GM19025 (cell line): Measurements from ENCODE around the gene IFITM1.

Source experiments
- ATAC-seq: cut with Tn5 transposase; IDR thresholded peaks from one replicate; pipeline ENCODE4 v1.9.1; 2021; ENCODE audit warnings: mild to moderate bottlenecking, low read depth, moderate library complexity; ENCODE audit not compliant: unreplicated experiment

Gene IFITM1

DNA sequence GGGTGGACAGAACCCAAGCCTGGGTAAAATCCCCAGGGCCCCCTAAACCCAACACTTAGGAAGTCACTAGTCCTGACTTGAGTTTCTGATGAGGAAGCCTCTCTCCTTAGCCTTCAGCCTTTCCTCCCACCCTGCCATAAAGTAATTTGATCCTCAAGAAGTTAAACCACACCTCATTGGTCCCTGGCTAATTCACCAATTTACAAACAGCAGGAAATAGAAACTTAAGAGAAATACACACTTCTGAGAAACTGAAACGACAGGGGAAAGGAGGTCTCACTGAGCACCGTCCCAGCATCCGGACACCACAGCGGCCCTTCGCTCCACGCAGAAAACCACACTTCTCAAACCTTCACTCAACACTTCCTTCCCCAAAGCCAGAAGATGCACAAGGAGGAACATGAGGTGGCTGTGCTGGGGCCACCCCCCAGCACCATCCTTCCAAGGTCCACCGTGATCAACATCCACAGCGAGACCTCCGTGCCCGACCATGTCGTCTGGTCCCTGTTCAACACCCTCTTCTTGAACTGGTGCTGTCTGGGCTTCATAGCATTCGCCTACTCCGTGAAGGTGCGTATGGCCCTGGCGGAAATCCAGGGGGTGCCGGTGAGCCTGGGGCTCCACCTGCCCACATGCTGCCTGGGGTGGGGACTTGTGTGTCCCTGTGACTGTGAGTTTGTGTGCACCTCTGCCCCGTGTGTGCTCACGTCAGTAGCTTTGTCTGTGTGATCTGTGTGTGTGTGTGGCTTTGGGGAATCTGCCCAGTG is at the start of gene IFITM1:
Gene IFITM1, plus strand, starts transcription at position 254 of the 767 bp plus-strand sequence. Its CDS starts 131 bp downstream, at position 385.
- no peak for ATAC-seq

DNA sequence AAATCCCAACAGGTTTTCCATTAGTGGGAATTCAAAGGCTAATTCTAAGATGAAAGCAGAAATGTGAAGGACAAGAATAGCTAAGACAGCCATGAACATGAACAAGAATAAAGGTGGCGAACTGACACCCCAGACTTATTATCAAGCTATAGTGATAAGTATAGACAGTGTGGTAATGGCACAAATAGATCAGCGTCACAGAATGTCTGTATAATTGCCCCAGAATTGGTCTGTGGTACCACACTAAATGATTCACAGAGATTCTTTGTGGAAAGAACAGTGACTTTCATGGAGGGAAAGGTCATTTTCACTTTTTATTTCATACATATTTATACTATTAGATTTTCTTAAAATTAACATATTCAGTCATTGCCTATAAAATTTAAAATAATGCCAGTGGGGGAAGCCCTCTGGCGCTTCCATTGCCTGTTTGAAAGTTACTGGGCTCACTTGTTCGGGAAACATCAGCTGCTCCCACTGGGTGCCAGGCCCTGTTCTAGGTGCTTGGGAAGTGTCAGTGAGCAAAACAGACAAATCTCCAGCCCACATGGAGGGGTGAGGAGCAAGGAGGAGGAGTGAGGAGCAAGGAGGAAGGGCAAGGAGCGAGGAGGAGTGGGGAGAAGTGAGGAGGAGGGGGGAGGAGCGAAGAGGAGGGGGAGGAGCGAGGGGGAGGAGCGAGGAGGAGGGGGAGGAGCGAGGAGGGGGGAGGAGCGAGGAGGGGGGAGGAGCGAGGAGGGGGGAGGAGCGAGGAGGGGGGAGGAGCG is 47.0 kb upstream of the IFITM1 start:
- no peak for ATAC-seq

DNA sequence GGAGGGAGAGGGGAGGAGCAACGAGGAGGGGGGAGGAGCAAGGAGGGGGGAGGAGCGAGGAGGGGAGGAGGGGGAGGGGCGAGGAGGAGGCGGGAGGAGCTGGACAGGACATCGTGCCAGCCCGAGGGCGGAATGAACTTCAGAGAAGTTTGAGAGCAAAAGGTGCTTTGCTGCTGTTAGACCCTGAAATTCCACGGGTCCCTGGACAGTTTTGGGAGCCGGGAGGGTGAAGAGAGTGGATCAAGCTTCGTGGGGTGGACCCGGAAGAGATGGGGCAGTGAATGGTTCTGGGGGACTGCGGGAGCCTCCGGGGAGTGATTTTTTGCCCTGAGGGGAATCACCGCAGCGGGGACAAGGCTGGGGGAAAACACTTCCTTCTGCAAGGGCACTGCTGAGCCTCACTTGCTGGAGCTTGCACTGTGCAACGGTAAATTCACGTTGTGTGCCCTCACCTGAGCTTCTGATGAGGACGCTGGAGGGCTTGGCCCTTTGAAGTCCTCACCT is 46.3 kb upstream of the IFITM1 start:
- ATAC-seq = no peak

DNA sequence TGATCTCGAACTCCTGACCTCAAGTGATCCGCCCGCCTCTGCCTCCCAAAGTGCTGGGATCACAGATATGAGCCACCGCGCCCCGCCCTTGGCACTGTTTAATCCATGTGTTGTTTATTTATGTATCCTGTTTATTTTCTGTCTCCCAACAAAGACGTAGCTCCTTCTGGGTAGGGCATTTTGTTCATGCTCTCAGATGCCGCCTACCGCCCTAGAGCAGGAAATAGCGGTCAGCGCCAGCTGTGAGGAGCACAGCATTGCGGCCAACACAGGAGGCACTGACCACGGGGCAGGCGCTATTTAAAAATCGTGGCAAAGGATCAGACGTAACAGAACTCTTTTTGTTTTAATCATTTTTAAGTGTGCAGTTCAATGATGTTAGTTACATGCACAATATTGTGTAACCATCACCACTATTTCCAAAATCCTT is 45.1 kb upstream of the IFITM1 start:
- peak; percentile 37 for ATAC-seq

DNA sequence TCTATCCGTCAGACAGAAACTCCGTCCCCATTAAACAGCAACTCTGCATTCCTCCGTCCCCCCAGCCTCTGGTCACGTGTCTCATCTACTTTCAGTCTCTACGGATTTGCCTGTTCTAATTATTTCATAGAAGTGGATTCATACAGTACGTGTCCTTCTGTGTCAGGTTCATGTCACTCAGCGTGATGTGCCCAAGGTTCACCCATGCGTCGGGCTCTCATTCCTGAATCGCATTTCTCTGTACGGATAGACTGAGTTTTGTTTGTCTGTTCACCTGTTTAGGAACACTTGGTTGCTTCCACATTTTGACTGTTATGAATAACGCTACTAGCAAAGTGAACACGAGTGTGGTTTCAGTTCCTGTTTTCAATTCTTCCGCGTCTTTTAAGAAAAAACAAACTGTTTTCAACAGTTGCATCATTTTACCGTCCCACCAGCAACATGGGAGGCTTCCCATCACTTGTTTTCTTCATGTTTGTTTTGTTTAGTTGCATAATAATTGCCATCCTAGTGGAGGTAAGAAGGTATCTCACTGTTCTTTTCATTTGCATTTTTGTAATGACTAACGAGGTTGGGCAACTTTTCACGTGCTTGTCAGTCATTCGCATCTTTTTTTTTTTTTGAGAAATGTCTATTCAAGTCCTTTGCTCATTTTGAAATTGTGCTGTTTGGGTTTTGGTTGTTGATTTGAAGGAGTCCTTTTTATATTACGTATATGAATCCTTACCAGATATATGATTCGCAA is 44.5 kb upstream of the IFITM1 start:
- ATAC-seq = peak; percentile 57

DNA sequence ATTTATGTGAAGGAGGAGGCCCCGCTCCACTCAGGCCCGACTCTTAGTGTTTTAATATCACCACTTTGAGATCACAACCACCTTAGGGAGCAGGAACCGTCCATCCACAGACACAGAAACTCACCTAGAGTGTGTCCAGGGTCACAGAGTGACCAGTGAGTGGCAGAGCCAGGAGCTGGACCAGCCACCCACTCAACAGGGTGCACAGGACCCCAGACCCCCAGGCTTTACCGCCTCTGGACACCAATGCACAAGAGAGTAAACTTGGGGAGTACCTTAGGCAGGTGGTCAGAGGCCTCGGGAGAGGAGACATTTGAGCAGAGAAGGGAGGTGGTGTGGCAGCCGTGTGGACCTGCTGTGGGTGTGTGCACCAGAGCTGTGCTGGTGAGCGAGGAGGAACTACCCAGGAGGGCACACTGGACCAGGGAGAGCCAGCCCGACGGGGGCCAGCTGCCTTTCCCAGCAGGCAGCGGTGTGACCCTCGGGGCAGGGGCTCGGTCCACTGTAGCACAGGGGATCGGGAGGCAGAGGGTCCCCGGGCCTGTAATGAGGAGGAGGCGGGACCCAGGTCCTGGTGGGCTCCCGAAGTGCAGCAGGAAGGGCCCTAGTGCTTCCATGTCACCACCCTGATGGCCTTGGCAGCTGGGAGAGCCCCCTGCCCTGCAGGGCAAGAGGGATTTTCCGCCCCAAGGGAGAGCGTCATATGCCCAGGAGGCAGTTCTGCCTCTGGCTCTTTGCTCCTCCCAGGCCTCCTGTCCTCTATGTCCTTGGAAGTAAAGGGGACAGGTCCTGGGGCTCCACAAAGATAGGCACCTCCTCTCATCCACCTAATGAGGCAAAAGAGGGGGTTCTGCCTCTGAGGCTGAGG is 43.2 kb upstream of the IFITM1 start:
- no peak for ATAC-seq

DNA sequence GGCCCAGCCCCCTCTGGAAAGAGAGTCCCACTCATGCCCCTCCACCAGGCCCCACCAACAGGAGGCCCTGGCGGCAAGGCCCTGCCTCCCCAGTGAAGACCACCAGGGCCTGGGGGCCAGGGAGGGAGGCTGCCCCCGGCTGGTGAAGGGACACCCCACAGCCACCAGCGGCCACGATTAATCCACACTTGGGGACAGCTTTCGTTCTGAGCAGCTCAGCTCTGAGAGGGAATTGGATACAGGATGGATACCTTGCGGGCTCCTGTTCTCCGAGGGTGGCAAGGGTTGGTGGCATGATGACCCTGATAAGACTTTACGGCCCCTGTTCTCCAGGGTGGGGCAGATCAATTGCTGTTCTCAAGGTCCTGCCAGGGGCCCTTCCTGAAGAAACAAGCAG is 42.5 kb upstream of the IFITM1 start:
- no peak for ATAC-seq

DNA sequence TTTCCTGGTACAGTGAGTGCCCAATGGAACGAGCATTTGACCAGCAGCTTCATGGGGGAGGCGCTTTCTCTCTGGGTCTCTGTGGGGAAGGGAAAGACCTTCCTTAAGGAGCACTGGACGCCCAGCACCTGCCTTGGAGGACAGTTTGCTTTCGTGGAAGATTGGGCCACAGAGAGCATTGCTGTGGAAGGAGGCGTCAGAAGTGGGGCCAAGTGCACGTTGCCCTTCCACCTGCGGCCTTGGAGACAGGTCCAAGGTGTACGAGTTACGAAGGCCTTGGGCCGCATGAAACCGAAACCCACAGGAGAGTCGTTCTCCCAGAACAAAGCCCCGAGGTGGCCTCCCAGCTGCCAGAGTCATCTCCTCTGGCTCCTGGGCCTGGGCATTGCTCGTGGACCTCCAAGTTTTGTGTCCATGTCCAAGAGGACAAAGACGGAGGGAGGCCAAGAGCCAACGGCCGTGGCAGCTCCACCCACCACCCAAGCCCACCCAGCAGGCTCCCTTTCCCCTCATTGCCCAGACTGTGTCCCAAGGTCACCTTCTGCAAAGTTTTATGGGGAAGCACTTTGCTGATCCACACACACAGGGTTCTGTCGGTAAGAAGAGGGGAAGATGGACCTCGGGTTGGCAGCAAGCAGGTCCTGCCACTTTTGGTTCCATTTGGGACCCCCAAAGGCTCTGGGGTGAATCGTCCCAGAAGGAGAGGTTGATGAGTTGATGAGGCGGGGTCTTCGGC is 41.5 kb upstream of the IFITM1 start:
- no peak for ATAC-seq

DNA sequence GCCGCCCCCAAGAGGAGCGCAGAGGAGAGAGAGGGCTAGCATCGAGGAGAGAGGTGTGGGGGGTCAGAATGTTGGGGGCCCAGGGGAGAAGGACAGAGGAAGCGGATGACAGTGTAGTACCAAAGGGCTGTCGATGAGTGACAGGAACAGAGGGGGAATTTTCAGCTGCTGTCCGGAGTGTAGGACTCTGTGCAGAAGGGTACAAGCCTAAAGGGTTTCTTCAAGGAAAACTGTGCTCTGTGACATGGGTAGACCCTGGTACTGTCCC is 41.0 kb upstream of the IFITM1 start:
- no peak for ATAC-seq

DNA sequence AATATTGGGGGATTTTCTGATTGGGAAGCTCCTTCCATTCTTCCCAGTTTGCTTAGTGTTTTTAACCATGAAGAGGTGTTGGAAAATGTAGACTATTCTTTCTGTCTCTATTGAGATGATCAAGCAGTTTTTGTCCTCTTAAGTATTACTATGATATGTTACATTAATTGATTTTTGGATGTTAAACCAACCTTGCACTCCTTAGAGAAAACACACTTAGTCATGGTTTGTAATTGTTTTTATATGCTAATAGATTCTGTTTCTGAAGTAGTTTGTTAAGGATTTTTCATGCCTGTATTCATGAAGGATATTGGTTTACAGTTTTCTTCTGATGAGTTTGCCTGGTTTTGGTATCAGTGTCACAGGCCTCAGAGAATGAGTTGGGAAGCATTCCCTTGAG is 37.6 kb upstream of the IFITM1 start:
- no peak for ATAC-seq

DNA sequence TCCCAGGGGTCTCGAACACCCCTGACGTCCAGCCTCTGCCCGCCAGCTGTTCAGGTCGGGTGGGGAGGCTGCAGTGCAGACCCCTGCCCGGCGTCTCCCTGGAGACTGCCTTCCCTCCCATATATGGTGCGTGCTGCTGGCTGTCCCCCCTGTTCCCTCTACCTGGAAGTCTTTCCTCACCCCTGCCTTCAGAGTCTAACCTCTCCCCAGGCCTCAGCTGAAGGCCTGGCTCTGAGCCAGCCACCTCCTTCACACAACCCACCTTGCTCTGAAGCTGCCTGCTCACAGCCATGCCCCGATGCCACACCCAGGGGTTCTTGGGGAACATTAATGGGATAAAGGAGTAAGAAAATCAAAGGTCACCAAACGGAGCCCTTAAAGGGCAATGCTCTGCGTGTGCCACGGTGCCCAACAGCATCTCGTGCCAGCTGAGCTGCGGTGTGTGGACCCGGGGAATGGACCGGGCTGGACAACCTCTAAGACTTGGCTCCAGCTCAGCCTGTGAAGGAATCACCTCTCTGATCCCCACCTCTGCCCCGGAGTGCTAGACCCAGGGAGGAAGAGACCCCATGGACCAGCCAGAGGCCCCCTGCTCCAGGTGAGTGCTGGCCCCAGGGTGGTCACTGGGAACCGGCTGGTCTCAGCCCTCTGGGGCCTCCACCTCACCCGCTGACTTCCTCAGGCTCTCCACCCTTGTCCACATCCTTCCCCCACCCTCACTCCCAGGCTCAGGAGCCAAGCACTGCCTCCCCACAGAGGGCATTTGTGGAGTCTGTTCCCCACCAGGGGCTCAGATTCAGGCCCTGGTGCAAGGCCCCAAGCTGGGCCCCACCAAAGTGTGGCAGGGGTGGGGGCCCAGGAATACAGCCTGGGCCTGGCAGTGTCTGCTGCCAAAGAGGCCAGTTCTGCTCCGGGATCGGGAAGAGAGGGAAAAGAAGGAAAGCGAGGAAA is 35.6 kb upstream of the IFITM1 start, which contains the start of gene NLRP6:
Gene NLRP6, plus strand, starts transcription at position 407 of the 951 bp plus-strand sequence. Its CDS starts 163 bp downstream, at position 570.
- no peak for ATAC-seq

DNA sequence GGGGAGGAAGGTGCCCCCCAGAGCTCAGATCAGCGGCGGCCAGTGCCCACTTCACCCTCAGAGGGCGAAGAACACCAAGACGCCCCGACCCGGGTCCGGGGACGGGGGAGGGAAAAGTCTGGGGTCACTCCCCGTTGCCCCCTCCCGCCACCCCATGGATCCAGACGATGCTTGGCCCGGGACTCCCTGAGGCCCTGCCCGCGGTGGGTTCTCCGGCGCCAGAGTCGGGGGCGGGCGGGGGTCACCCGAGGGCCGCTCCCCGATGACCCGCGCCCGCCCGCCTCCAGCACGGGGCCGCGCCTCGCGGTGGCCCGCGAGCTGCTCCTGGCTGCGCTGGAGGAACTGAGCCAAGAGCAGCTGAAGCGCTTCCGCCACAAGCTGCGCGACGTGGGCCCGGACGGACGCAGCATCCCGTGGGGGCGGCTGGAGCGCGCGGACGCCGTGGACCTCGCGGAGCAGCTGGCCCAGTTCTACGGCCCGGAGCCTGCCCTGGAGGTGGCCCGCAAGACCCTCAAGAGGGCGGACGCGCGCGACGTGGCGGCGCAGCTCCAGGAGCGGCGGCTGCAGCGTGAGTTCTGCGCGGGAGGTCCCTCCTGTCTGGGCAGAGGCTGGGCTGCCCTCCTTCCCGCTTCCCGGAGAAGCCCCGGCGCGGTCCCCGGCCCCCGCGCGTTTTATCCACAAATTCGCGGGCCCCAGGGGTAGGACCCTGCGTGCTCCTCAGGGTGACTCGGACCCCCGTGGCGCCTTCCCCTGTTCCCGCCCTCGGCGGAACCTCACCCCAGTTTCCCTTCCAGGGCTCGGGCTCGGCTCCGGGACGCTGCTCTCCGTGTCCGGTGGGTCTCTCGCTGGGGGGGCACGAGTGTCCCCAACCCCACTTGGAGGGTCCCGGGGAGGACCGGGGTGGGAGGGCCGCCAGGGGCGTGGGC is 34.5 kb upstream of the IFITM1 start:
- no peak for ATAC-seq

DNA sequence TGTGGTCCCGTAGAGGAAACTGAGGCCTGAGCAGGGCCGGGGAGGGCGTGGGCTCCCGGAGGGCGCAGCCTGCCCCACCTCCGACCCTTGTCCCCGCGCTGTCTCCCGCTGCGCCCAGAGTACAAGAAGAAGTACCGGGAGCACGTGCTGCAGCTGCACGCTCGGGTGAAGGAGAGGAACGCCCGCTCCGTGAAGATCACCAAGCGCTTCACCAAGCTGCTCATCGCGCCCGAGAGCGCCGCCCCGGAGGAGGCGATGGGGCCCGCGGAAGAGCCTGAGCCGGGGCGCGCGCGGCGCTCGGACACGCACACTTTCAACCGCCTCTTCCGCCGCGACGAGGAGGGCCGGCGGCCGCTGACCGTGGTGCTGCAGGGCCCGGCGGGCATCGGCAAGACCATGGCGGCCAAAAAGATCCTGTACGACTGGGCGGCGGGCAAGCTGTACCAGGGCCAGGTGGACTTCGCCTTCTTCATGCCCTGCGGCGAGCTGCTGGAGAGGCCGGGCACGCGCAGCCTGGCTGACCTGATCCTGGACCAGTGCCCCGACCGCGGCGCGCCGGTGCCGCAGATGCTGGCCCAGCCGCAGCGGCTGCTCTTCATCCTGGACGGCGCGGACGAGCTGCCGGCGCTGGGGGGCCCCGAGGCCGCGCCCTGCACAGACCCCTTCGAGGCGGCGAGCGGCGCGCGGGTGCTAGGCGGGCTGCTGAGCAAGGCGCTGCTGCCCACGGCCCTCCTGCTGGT is 33.7 kb upstream of the IFITM1 start:
- no peak for ATAC-seq

DNA sequence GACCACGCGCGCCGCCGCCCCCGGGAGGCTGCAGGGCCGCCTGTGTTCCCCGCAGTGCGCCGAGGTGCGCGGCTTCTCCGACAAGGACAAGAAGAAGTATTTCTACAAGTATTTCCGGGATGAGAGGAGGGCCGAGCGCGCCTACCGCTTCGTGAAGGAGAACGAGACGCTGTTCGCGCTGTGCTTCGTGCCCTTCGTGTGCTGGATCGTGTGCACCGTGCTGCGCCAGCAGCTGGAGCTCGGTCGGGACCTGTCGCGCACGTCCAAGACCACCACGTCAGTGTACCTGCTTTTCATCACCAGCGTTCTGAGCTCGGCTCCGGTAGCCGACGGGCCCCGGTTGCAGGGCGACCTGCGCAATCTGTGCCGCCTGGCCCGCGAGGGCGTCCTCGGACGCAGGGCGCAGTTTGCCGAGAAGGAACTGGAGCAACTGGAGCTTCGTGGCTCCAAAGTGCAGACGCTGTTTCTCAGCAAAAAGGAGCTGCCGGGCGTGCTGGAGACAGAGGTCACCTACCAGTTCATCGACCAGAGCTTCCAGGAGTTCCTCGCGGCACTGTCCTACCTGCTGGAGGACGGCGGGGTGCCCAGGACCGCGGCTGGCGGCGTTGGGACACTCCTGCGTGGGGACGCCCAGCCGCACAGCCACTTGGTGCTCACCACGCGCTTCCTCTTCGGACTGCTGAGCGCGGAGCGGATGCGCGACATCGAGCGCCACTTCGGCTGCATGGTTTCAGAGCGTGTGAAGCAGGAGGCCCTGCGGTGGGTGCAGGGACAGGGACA is 32.9 kb upstream of the IFITM1 start:
- ATAC-seq = no peak

DNA sequence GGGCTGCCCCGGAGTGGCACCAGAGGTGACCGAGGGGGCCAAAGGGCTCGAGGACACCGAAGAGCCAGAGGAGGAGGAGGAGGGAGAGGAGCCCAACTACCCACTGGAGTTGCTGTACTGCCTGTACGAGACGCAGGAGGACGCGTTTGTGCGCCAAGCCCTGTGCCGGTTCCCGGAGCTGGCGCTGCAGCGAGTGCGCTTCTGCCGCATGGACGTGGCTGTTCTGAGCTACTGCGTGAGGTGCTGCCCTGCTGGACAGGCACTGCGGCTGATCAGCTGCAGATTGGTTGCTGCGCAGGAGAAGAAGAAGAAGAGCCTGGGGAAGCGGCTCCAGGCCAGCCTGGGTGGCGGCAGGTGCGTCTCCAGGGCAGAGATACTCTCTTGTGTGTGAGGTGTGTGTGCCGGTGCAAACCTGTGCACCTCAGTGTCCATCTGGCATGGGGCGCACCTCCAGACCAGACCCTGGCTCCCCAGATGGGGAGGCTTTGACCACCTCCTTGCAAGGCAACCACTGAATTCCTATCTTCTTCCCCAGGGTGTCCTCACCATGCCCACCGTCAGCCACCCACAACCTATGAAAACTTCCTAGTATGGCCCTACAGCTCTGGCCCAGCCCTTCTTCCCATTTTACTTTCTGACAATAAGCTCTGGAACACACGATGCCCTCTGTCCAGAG is 32.2 kb upstream of the IFITM1 start:
- no peak for ATAC-seq
